ENCODE data around the gene CCDC57.
A peak's percentile ranks its signal among the peaks of the same experiment; 100 is the strongest.

Gene CCDC57

GRCh38 chr17:82061047-82061925 lies 151.4 kb downstream of the CCDC57 start:
- DNase-seq = no peak
- ATAC-seq = no peak

GRCh38 chr17:82060614-82061013 lies 152.0 kb downstream of the CCDC57 start:
- ATAC-seq (no peak), DNase-seq (no peak)

- DNase-seq (no peak), ATAC-seq (no peak)
These were observed 152.7 kb downstream of the CCDC57 start for GRCh38 chr17:82060001-82060380.

GRCh38 chr17:82059272-82060000 lies 153.2 kb downstream of the CCDC57 start:
- DNase-seq (no peak), ATAC-seq (no peak)

- no peak for DNase-seq
- no peak for ATAC-seq
These were observed 153.8 kb downstream of the CCDC57 start for GRCh38 chr17:82058855-82059249.

GRCh38 chr17:82058230-82058854 lies 154.3 kb downstream of the CCDC57 start:
- DNase-seq (no peak), ATAC-seq (no peak)

- no peak for DNase-seq
- ATAC-seq = no peak
These were observed 155.7 kb downstream of the CCDC57 start for GRCh38 chr17:82056729-82057621.

GRCh38 chr17:82055965-82056728 lies 156.5 kb downstream of the CCDC57 start:
- ATAC-seq (no peak), DNase-seq (no peak)

- DNase-seq (no peak), ATAC-seq (no peak)
These were observed 157.3 kb downstream of the CCDC57 start for GRCh38 chr17:82055023-82055964.

GRCh38 chr17:82054351-82055022 lies 158.2 kb downstream of the CCDC57 start:
- ATAC-seq (no peak), DNase-seq (no peak)

- DNase-seq (no peak), ATAC-seq (no peak)
These were observed 158.9 kb downstream of the CCDC57 start for GRCh38 chr17:82053556-82054263.

GRCh38 chr17:82053130-82053529 lies 159.5 kb downstream of the CCDC57 start:
- ATAC-seq (no peak), DNase-seq (no peak)

- ATAC-seq (no peak), DNase-seq (no peak)
These were observed 160.0 kb downstream of the CCDC57 start for GRCh38 chr17:82052638-82053059.

- peak; percentile 76 for ATAC-seq
- DNase-seq = peak; percentile 92
These were observed 160.6 kb downstream of the CCDC57 start, which contains the start of the genes GPS1 and RFNG for GRCh38 chr17:82051776-82052637. Gene GPS1 (plus strand): TSS chr17:82051898. CDS start chr17:82051932, 34 bp downstream. Gene RFNG (minus strand): TSS chr17:82051811. CDS start chr17:82051766, 45 bp downstream.
